ENCODE data around the gene IL31.

Gene IL31

DNA sequence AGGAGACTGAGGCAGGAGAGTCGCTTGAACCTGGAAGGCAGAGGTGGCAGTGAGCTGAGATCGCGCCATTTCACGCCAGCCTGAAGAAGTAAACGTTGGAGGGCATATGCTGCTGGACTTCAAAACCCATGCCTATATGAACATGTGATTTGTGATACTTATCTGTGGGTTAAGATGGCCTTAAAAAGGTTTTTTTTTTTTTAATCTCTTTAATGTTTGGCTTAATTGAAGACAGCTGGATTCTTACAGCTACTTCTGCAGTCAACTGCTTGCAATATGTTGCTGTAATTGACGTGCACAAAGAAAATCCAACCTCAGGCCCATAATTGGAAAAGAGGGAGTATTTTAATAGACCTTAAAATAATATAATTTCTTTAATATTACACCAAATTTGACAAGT, 28.0 kb upstream of the IL31 start:
- no peak overlapping the region for H3K4me3 ChIP-seq (ENCODE audit: low read depth, low read length)
- no peaks in the 10 kb centered on the region for H3K9me3 ChIP-seq
- H3K4me1 ChIP-seq: peaks cover 14% of the 10 kb centered on the region
- peaks cover 7% of the 10 kb centered on the region for H3K36me3 ChIP-seq
- TF ChIP-seq, protein P1, sequence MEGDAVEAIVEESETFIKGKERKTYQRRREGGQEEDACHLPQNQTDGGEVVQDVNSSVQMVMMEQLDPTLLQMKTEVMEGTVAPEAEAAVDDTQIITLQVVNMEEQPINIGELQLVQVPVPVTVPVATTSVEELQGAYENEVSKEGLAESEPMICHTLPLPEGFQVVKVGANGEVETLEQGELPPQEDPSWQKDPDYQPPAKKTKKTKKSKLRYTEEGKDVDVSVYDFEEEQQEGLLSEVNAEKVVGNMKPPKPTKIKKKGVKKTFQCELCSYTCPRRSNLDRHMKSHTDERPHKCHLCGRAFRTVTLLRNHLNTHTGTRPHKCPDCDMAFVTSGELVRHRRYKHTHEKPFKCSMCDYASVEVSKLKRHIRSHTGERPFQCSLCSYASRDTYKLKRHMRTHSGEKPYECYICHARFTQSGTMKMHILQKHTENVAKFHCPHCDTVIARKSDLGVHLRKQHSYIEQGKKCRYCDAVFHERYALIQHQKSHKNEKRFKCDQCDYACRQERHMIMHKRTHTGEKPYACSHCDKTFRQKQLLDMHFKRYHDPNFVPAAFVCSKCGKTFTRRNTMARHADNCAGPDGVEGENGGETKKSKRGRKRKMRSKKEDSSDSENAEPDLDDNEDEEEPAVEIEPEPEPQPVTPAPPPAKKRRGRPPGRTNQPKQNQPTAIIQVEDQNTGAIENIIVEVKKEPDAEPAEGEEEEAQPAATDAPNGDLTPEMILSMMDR (IDR thresholded peaks at IDR 0.05; ENCODE audit: low read depth, low read length): no peak
- no peak for DNase-seq
- H3K27me3 ChIP-seq: peaks cover 19% of the 10 kb centered on the region

DNA sequence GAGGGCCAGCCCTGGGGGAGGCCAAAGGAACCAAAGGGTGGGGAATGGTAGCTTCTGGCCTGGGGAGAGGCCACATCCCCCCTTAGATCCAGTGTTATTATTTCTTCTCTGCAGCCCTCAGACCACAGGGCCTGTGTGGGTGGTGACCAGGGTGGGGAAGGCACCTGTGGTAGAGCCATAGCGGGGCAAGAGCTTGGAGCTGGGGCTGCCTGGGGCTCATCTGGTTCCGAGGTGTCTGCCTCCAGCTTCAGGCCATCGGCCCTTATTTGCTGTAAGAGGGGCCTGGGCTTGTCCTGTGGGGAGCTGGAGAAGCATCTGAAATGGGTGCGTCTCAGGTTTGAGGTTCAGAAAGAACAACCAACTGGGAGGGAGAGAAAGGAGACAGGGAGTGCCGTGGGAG, 27.4 kb upstream of the IL31 start:
- Histone ChIP-seq H3K27me3 (peaks cover 19% of the 10 kb centered on the region), H3K4me1 (peaks cover 14% of the 10 kb centered on the region), H3K36me3 (peaks cover under 1% of the 10 kb centered on the region; the same call in 1 of the 2 replicates), H3K9me3 (no peaks in the 10 kb centered on the region), H3K4me3 (ENCODE audit: low read depth, low read length) (no peak overlapping the region)
- no peak for DNase-seq
- TF ChIP-seq, protein P1 (IDR thresholded peaks at IDR 0.05; ENCODE audit: low read depth, low read length): no peak

DNA sequence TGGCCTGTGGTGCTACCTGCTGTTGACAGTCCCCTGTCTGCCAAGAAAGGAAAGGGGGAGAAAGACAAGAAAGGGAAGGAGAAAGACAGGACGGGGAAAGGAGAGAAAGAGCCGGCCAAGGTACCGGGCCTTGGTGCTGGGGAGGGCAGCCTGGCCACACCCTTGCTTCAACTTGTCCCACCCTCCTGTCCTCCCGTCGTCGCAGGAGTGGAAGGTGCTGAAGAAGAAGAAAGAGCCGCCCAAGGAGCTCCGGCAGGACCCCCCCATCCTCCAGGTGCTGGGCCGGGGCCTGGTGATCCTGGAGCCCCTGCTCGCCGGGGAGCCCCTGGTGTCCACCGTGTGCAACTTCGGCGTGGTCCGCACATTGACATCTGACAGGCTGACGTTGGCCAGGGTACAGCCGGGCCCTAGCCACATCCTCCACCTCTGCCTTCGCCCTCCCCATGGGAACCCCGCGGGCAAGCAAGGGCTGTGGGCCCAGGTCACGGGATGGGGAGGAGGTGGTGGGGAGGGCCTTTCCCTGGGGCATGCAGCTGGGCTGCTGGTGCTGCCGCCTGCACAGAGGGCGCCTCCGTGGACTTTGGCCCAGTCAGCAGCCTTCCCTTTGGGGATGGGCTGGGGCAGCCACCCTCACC, 26.6 kb upstream of the IL31 start:
- Histone ChIP-seq H3K9me3 (no peaks in the 10 kb centered on the region), H3K36me3 (no peaks in the 10 kb centered on the region), H3K4me1 (peaks cover 14% of the 10 kb centered on the region), H3K4me3 (ENCODE audit: low read depth, low read length) (no peak overlapping the region), H3K27me3 (peaks cover 19% of the 10 kb centered on the region)
- peak; percentile 61 for DNase-seq
- TF ChIP-seq, protein P1 (IDR thresholded peaks at IDR 0.05; ENCODE audit: low read depth, low read length): no peak; the same call in 1 of the 2 replicates

DNA sequence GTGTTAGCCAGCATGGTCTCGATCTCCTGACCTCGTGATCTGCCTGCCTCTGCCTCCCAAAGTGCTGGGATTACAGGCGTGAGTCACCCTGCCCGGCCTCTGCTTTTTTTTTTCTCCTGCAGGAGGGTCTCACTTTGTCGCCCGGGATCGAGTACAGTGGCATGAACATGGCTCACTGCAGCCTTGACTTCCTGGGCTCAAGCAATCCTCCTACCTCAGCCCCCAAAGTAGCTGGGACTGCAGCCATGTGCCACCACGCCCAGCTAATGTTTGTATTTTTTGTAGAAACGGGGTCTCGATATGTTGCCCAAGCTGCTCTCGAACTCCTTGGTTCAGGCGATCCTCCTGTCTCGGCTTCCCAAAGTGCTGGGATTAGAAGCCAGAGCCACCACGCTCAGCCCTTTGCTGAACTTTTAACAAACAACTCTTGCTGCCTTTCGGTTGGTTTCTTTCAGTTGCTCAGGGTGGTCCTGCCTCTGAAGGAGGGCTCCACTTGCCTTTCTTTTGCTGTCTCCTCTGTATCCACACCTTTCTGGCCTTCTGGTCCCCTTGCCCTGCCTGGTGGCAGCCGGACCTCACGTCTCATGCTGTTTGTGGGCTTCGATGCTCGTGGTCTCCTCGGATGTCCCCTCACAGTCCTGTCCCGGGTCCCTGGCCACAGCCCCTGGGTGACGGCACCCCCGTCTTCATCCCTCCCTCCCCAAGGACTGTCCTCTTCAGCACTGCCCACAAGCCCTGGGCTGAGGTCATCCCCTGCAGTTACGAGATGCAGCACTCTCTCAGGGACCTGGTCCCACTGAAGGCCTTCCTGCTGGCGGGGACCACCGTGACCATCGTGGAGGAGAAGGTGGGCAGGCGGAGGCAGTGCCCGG, 25.7 kb upstream of the IL31 start:
- no peak for DNase-seq
- TF ChIP-seq, protein P1 (IDR thresholded peaks at IDR 0.05; ENCODE audit: low read depth, low read length): no peak
- Histone ChIP-seq H3K36me3 (no peaks in the 10 kb centered on the region), H3K27me3 (peaks cover 12% of the 10 kb centered on the region), H3K9me3 (no peaks in the 10 kb centered on the region), H3K4me3 (ENCODE audit: low read depth, low read length) (no peak overlapping the region), H3K4me1 (peaks cover 14% of the 10 kb centered on the region)

DNA sequence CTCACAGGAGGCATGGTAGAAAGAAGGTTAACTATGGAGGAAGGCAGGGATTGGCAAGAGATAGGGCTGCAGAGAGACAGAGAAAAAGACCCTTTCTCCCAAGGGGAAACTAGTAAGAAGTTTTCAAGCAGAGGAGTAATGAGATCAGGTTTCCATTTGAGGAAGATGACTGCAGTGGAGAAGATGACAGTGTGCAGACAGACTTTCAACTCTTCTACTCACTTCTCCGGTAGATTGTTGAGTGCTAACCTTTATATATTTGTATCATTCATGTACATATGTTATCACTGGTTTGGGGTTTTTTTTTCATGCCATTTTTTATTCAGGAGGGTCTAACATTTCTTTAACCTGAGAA, 23.6 kb upstream of the IL31 start:
- Histone ChIP-seq H3K9me3 (no peaks in the 10 kb centered on the region), H3K4me3 (ENCODE audit: low read depth, low read length) (no peak overlapping the region), H3K4me1 (peaks cover 10% of the 10 kb centered on the region), H3K36me3 (no peaks in the 10 kb centered on the region), H3K27me3 (no peaks in the 10 kb centered on the region)
- TF ChIP-seq, protein P1 (IDR thresholded peaks at IDR 0.05; ENCODE audit: low read depth, low read length): no peak
- DNase-seq: no peak

DNA sequence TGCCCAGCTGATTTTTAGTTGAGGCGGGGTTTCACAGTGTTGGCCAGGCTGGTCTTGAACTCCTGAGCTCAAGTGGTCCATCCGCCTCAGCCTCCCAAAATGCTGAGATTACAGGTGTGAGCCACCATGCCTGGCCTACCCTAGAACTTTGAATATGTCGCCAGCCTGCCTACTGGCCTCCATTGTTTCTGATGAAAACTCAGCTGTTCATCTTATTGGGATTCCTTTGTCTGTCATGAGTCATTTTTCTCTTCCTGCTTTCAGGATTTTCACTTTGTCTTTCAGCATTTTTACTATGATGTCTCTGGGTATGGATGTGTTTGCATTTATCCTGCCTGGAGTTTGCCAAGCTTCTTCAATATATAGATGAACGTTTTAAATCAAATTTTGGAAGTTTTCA, 21.4 kb upstream of the IL31 start:
- Histone ChIP-seq H3K9me3 (no peaks in the 10 kb centered on the region), H3K4me3 (ENCODE audit: low read depth, low read length) (no peak overlapping the region), H3K4me1 (no peaks in the 10 kb centered on the region; the same call in 1 of the 2 replicates), H3K27me3 (no peaks in the 10 kb centered on the region), H3K36me3 (no peaks in the 10 kb centered on the region)
- TF ChIP-seq, protein P1 (IDR thresholded peaks at IDR 0.05; ENCODE audit: low read depth, low read length): no peak
- DNase-seq: no peak
